Caco-2 (cell line): Measurements from ENCODE around the gene SLC25A34. TPM values are rescaled to one million over a fixed set of nuclear protein-coding genes. Genes with fewer than 3 reads are reported as not detected.

ENCODE experiments used
- BruUV-seq: library from RNA; stranded (reverse); fragments of 400-500 nt; replicated peaks from 2 replicates; lab custom pipeline; 2021; lab: Mats Ljungman, UMichigan
- CTCF ChIA-PET: fragments of 300-600 bp; sonication (Branson Sonifier 250); formaldehyde crosslinking; loops from one replicate; lab custom pipeline; 2022; ENCODE audit warnings: antibody characterized with exemption; lab: Charles Lee
- POLR2A ChIA-PET: fragments of 300-600 bp; sonication (Branson Sonifier 250); formaldehyde crosslinking; loops from one replicate; lab custom pipeline; 2022; ENCODE audit warnings: antibody characterized with exemption; lab: Charles Lee
- DNase-seq, 2 experiments: peaks; one replicate each; pipeline versions ENCODE4 v3.0.0 to v3.0.0-alpha.2; 2020 to 2022
- H3K27me3 ChIP-seq: replicated peaks from 2 replicates; pipeline ENCODE4 v1.6.0; 2011; ENCODE audit warnings: low read length; ENCODE audit not compliant: control insufficient read depth, insufficient read depth
- H3K36me3 ChIP-seq: 2 replicates; pipeline ENCODE4 v1.5.1; 2011; ENCODE audit warnings: low read length; ENCODE audit not compliant: control insufficient read depth, insufficient read depth
- H3K4me1 ChIP-seq: fragments of 250-450 bp; sonication (Bioruptor Pico); 2 replicates; pipeline ENCODE4 v1.5.1; 2020; ENCODE audit warnings: mild to moderate bottlenecking
- H3K4me3 ChIP-seq: 2 replicates; pipeline ENCODE4 v1.5.1; 2011; ENCODE audit warnings: low read depth, mild to moderate bottlenecking, control low read depth, low read length
- H3K9me3 ChIP-seq: fragments of 250-450 bp; sonication (Bioruptor Pico); 2 replicates; pipeline ENCODE4 v1.5.1; 2020; ENCODE audit warnings: mild to moderate bottlenecking, moderate library complexity
- H3K27ac Mint-ChIP-seq: one replicate; pipeline ENCODE4 v1.8.0; 2022; ENCODE audit warnings: mixed read lengths; ENCODE audit not compliant: unreplicated experiment
- H3K27me3 Mint-ChIP-seq: one replicate; pipeline ENCODE4 v1.8.0; 2022; ENCODE audit warnings: mixed read lengths; ENCODE audit not compliant: insufficient read depth, unreplicated experiment
- H3K36me3 Mint-ChIP-seq: one replicate; pipeline ENCODE4 v1.8.0; 2022; ENCODE audit warnings: mild to moderate bottlenecking, mixed read lengths; ENCODE audit not compliant: insufficient read depth, unreplicated experiment
- H3K4me1 Mint-ChIP-seq: one replicate; pipeline ENCODE4 v1.8.0; 2022; ENCODE audit warnings: low read depth, mixed read lengths; ENCODE audit not compliant: unreplicated experiment
- H3K4me3 Mint-ChIP-seq: one replicate; pipeline ENCODE4 v1.8.0; 2022; ENCODE audit warnings: mild to moderate bottlenecking, moderate library complexity, mixed read lengths; ENCODE audit not compliant: unreplicated experiment
- H3K9me3 Mint-ChIP-seq: one replicate; pipeline ENCODE4 v1.8.0; 2022; ENCODE audit warnings: mixed read lengths; ENCODE audit not compliant: unreplicated experiment
- CTCF ChIP-seq, 2 experiments: fragments of 200-600 bp in 1 of 2; IDR thresholded peaks; 1 replicate in 1 of 2; 2 replicates in 1 of 2; pipeline versions ENCODE4 v1.5.1 to v1.8.0; 2011 to 2022; ENCODE audit warnings: antibody characterized with exemption in 1 of 2, control low read depth in 1 of 2, inconsistent platforms in 1 of 2, low read depth in 1 of 2, low read length in 1 of 2, mild to moderate bottlenecking in 1 of 2, moderate library complexity in 1 of 2; ENCODE audit not compliant: insufficient read depth in 1 of 2, severe bottlenecking in 1 of 2, unreplicated experiment in 1 of 2
- intact Hi-C: fragments of 100-400 bp; cut with micrococcal nuclease; formaldehyde crosslinking; loops from one replicate; pipeline ENCODE4 v1.10.0; 2022; ENCODE audit not compliant: unreplicated experiment
- total RNA-seq: library from RNA; stranded (reverse); gene quantifications from 2 replicates; pipeline ENCODE4 v1.2.3, GENCODE V29; 2022

The SLC25A34 gene
- total RNA-seq, 1 experiment from 2014 or later = 1.1 TPM

DNA sequence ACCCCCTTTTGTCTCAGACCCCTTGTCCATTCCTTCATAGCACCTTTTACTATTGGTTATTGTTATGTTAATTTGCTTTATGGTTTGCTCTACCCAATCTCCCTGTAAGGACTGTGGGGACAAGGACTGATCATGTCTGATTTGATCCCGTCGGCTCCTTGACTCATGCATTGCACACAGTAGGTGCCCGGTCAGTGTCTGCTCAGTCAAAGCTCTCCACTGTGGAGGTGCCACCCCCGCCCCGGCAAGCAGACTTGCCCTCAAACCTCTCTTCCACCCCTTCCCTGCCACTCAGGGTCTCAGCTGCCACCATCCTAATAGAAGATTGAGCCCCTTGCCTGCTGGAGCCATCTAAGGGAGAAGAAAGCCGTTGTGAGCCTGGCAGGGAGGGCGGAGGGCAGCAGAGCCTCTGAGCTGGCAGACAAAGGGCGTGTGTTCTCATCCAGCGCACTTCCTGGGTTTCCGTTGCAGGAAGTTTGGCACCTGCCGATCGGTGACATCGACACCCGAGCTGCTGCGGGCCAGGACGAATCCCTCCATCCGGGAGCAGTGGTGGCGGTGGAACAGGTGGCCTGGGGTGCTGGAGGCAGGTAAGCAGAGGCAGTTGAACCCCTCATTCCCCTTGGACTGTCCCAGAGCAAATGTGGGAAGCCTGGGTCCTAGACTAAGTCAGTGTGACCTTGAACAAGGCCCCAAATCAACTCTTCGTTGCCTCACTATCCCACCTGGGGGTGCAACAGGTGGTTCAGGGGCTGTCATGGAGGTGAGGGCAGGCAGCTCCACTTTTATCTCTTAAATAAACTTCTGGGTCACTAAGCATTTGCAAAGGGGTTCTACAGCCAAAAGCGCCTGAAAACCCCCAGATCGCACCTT is 20.3 kb downstream of the SLC25A34 start:
- no peak overlapping the region for H3K4me3 ChIP-seq
- Mint-ChIP-seq H3K4me1 (peaks cover 9% of the 10 kb centered on the region), H3K36me3 (no peaks in the 10 kb centered on the region), H3K27me3 (no peaks in the 10 kb centered on the region), H3K27ac (no peak overlapping the region), H3K9me3 (no peaks in the 10 kb centered on the region), H3K4me3 (no peak overlapping the region)
- DNase-seq = no peak
- CTCF ChIA-PET = no interaction called here
- no peak for TF ChIP-seq CTCF (IDR thresholded peaks at IDR 0.05; ENCODE audit: insufficient read depth in 1 of 2, low read depth in 1 of 2, low read length in 1 of 2, severe bottlenecking in 1 of 2, unreplicated experiment in 1 of 2)
- peaks cover 16% of the 10 kb centered on the region for H3K4me1 ChIP-seq
- POLR2A ChIA-PET = no interaction called here
- BruUV-seq = no TSS peak
- intact Hi-C loops = no loop called here
- H3K27me3 ChIP-seq = no peaks in the 10 kb centered on the region
- no peaks in the 10 kb centered on the region for H3K36me3 ChIP-seq
- no peaks in the 10 kb centered on the region for H3K9me3 ChIP-seq

DNA sequence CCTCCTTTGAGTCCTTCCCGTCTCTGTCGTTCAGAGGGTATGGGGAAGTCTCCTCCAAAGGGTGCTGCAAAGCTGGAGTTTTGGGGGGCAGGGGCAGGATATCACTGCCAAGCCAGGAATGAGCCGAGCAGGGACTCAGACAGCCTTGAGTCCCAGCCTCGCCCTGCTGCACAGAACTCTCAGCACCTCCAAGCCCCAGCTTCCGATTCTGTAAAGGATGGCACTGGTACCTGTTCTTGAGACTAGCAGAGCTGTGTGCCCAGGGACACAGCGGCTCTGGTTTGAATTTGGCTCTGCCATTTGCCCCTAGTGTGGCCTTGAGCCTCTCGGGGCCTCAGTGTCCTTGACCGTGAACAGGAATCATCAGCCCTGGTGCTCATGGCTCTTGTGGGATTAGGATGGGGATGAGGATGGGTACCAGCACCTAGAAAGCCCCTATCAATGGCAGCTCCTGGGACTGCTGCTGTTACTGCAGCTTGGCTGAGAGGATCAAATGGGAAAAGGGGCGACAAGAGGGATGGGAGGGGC is 21.0 kb downstream of the SLC25A34 start:
- intact Hi-C loops = no loop called here
- Histone ChIP-seq H3K9me3 (no peaks in the 10 kb centered on the region), H3K27me3 (no peaks in the 10 kb centered on the region), H3K4me1 (peaks cover 16% of the 10 kb centered on the region), H3K36me3 (no peaks in the 10 kb centered on the region), H3K4me3 (no peak overlapping the region)
- Mint-ChIP-seq H3K27me3 (no peaks in the 10 kb centered on the region), H3K36me3 (no peaks in the 10 kb centered on the region), H3K4me3 (no peak overlapping the region), H3K27ac (no peak overlapping the region), H3K9me3 (no peaks in the 10 kb centered on the region), H3K4me1 (peaks cover 14% of the 10 kb centered on the region)
- BruUV-seq = no TSS peak
- CTCF ChIA-PET = interaction anchor here (0.9 kb wide), 1 partner anchor 56 kb away, joined by 3 read pairs; no protein-coding TSS in a partner anchor
- POLR2A ChIA-PET = no interaction called here
- no peak for DNase-seq
- no peak for TF ChIP-seq CTCF (IDR thresholded peaks at IDR 0.05; ENCODE audit: insufficient read depth in 1 of 2, low read depth in 1 of 2, low read length in 1 of 2, severe bottlenecking in 1 of 2, unreplicated experiment in 1 of 2)

DNA sequence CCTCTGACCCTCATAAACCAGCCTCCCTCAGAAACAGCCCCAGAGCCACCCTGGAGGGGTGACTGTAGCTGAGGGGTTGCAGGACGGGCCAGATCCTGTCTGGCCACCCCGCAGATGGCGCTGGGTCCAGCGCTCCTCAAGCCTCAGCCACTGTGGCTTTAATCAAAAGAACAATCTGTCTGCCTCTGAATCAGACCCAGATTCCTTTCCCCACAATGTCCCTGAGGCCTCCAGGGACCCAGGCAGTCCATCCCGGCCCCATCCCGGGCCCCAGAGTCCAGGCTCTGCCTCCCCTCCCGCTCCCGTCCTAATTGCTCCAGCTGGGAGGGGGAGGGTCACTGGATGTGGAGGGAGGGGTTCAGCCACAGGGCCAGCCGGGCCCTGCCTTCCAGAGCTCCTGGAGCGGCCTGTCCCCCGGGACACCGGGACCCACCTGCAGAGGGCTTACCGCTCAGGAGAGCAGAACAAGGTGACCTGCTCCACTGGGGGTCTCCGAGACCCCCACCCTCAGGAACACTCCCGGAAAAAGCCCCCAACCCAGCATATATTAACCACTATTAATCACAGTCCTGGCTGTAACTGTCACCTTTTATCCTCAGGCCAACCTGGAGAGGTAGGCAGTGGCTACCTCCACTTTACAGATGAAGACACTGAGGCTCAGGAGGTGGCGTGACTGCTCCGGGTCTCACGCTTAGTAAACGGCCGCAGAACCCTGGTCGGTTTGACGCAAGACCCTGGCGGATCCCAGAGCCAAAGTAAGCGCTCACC is 21.7 kb downstream of the SLC25A34 start:
- H3K4me3 ChIP-seq = no peak overlapping the region
- H3K36me3 Mint-ChIP-seq = peaks cover 4% of the 10 kb centered on the region
- intact Hi-C loops = no loop called here
- no peak for DNase-seq
- ChIA-PET CTCF (interaction anchor here (0.9 kb wide), 1 partner anchor 56 kb away, joined by 3 read pairs; no protein-coding TSS in a partner anchor), POLR2A (no interaction called here)
- no peaks in the 10 kb centered on the region for H3K9me3 ChIP-seq
- H3K9me3 Mint-ChIP-seq = no peaks in the 10 kb centered on the region
- no peak overlapping the region for H3K27ac Mint-ChIP-seq
- TF ChIP-seq CTCF (IDR thresholded peaks at IDR 0.05; ENCODE audit: insufficient read depth in 1 of 2, low read depth in 1 of 2, low read length in 1 of 2, severe bottlenecking in 1 of 2, unreplicated experiment in 1 of 2) = no peak
- no peaks in the 10 kb centered on the region for H3K27me3 ChIP-seq
- H3K4me1 Mint-ChIP-seq = peaks cover 18% of the 10 kb centered on the region
- H3K36me3 ChIP-seq = no peaks in the 10 kb centered on the region
- peak overlapping the region; percentile 35 for H3K4me3 Mint-ChIP-seq
- peaks cover 22% of the 10 kb centered on the region for H3K4me1 ChIP-seq
- BruUV-seq = no TSS peak
- no peaks in the 10 kb centered on the region for H3K27me3 Mint-ChIP-seq
